Fibroblast of the aortic adventitia (primary cell): ENCODE measurements around the gene DEPDC7. TPM values are rescaled to one million over a fixed set of nuclear protein-coding genes. Genes with fewer than 3 reads are reported as not detected.

Source experiments
- DNase-seq: peaks from one replicate; pipeline ENCODE4 v3.0.0-alpha.2; 2010; ENCODE audit warnings: low read depth
- H3K4me3 ChIP-seq: 2 replicates; pipeline ENCODE4 v1.5.1; 2011; ENCODE audit warnings: low read depth, mild to moderate bottlenecking, control low read depth, low read length, moderate library complexity
- total RNA-seq: library from RNA; depleted of rRNA; stranded (reverse); fragments of >200 nt; gene quantifications from 2 replicates; pipeline ENCODE4 v1.2.3, GENCODE V29; 2012; ENCODE audit warnings: low replicate concordance
- TF ChIP-seq, protein P1 (sequence below): IDR thresholded peaks from 2 replicates; pipeline ENCODE4 v1.5.1; 2011; ENCODE audit warnings: mild to moderate bottlenecking, low read length, control low read depth, inconsistent platforms; ENCODE audit not compliant: insufficient read depth

DEPDC7 gene
- total RNA-seq, 1 donor: 9.9 TPM

DNA sequence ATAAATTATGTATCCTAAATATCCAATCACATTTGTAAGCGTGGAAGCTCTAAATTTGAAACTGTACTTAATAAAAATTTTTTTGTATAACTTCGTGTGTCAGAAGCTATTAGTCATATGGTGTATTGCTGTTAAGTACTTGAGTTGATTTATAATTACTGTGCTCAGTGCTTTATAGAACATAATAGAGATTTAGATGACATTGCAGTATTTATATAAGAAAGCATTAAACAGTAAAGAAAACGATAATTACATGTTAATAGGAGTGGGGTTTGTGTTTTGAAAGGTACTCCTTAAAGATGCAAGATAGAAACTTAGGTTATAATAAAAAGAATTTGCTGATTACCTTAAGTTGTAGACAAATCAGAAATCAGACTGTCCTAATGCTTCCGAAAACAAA is 17.8 kb downstream of the DEPDC7 start:
- TF ChIP-seq, protein P1, sequence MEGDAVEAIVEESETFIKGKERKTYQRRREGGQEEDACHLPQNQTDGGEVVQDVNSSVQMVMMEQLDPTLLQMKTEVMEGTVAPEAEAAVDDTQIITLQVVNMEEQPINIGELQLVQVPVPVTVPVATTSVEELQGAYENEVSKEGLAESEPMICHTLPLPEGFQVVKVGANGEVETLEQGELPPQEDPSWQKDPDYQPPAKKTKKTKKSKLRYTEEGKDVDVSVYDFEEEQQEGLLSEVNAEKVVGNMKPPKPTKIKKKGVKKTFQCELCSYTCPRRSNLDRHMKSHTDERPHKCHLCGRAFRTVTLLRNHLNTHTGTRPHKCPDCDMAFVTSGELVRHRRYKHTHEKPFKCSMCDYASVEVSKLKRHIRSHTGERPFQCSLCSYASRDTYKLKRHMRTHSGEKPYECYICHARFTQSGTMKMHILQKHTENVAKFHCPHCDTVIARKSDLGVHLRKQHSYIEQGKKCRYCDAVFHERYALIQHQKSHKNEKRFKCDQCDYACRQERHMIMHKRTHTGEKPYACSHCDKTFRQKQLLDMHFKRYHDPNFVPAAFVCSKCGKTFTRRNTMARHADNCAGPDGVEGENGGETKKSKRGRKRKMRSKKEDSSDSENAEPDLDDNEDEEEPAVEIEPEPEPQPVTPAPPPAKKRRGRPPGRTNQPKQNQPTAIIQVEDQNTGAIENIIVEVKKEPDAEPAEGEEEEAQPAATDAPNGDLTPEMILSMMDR: no peak
- DNase-seq: no peak

DNA sequence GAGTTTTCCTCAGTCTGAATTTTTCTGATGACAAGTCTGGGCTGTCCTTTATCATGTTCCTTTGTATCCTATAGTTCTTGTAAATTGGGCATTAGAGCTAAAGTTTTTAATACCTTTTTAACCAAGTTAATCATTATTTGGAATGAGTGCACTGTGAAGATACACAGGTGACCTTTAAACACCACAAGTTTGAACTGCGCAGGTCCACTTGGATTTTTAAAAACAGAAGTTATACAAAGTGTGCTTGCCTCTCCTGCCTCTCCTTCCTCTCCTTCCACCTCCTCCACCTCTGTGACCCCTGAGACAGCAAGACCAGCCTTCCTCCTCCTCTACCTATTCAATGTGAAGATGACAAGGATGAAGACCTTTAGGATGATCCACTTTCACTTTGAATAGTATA is 19.3 kb downstream of the DEPDC7 start:
- TF ChIP-seq, protein P1: no peak
- no peak overlapping the region for H3K4me3 ChIP-seq

More for the DNA sequence above, 17.8 kb downstream of the DEPDC7 start:
- H3K4me3 ChIP-seq: no peak overlapping the region

DNA sequence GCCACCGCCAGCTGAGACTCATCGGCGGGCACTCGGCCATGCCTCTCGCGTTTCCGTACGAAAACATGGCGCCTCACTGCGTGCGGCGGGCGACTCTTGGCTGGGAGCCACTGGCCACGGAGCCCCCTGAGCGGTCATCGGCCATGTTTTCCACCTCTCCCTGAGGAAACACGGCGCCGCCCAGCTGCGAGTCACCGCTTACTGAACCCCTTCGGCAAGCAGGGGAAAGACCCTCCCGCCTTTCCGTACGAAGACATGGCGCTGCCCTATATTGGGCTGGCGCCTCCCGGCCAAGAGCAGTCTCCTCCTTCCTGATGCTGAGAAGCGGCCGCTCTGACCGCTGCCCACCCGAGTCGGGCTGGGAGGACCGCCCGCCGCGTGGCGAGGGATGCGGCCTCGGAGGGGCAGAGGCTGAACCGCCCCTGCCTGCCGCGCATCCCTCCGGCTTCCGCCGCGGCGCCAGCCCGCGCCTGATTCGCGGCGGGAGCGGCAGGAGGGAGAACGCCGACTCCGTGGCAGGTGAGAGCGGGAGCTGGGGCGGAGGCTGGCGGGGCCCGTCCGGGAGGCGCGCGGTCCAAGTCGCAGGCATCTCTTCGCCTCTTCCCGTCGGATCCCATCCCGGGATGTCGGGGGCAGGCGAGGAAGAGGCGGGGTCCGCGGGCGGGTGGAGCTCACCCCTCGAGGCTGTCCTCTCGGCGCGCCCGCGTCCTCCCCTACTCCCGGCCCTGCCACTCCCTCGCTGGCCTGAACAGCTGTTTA is 23.8 kb downstream of the DEPDC7 start, which contains the start of gene TCP11L1:
Gene TCP11L1 (plus strand): TSS at position 299 of the 759 bp plus-strand sequence. CDS start 4,202 bp downstream, outside the sequence.
- peak; percentile 94 for DNase-seq
- peak within 1 kb of the TSS; percentile 94 for H3K4me3 ChIP-seq
- TF ChIP-seq, protein P1: no peak

More for the DNA sequence above, 19.3 kb downstream of the DEPDC7 start:
- no peak for DNase-seq

DNA sequence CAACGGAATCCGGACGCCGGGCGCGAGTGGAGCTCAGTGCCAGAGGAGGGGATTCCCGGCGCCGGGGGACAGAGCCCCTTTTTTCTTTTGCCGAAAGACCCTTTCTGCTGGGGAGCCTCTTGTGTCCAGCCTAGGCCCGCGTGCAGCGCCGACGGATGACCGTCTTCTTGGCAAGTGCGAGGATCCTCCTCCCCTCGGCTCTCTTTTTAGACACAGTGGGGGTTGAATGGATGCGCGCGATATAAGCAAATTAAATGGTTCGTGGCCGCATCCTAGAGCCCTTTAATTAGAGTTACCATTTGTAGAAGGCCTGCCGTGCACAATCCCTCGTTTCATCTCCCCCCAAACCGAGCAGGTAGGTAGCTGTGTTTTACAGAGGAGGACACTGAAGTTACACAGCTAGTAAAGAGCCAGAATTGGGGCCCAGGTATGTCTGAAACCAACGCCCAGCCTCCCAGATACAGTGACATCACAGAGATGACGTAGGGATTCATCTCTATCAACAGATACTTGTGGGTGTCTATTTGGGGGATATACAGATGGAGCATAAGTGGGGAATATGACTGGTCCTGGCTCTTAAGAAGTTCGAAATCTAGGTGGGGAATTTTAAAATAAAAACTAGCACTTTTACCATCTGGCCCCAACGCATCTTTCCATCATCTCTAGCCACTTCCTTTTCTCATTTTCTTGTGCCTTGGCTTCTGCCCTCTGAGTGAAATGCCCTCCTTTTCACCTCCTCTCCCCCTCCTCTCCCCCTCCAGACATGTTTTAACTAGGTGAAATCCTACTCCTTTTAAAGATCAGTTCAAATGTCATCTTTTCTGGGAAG is 24.6 kb downstream of the DEPDC7 start:
- TF ChIP-seq, protein P1: no peak
- H3K4me3 ChIP-seq: peak overlapping the region; percentile 94
- peak; percentile 40 for DNase-seq

DNA sequence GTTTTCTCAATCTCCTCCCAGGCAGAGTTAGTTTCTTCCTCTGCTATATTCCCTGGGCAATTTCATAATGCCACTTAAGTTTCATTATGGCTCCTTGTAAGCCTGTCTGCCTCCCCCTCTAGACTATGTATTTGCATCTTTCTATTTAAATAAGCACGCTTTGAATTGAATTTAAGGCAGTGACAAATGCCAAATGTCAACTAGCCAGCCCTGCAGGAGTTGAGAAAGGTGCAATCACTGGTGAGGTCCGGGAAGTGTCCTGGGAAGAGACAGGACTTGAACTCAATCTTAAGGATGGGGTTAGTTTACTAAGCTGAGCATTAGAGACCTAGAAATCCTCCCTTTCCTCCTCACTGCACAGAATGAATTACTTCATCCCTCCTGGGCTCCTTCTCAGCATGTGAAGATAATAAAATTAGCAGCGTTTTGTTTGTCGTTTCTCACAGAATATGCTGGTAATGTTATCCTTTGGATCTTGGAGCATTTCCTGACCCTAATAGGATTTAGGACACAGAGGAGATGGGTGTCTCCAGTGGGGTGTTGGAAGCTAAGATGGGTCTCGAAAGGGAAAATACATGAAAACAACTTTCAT is 25.3 kb downstream of the DEPDC7 start:
- no peak for DNase-seq
- TF ChIP-seq, protein P1: no peak
- H3K4me3 ChIP-seq: peak overlapping the region; percentile 94

DNA sequence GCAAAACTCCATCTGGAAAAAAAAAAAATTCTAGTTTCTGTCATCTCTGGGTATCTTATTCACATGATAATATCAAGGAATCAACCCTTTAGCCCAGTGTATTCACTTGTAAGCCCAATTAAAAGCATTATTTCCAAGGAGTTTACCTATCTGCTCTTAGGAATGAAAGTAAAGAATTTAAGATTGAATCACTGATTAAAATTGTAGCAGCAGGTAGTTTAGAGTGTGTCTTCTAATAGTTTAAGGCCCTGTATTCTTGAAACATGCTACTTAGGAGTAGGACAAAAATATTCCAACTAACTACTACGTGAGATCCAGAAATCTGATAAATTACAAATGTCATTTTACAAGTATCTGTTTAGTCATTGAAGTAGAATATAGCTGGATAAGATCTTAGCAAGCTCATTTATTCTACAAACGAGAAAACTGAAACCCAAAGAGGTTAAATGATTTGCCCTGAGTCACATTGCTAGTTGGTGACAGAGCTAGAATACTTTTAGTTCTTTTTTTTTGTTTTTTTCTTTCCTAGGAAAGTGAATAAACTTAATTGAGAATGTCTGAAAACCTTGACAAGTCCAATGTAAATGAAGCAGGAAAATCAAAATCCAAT is 27.6 kb downstream of the DEPDC7 start:
- H3K4me3 ChIP-seq: no peak overlapping the region
- no peak for DNase-seq
- TF ChIP-seq, protein P1: no peak
